NCI-H2196 treated with DMSO at 0.1 percent for 48 hours (cell line): ENCODE data around the gene CWF19L2.
"Not testable (repeated sequence)": the region's sequence is repeated elsewhere in the genome, so short reads cannot be mapped to it uniquely, and the experiment has no call there.

Source experiments
- DNase-seq: peaks from one replicate; lab custom pipeline; 2025; ENCODE audit not compliant: unreplicated experiment; lab: John Stamatoyannopoulos, UW

The CWF19L2 gene

GRCh38 chr11:107457558-107458271 is at the start of gene CWF19L2:
TSS of gene CWF19L2 (minus strand) at chr11:107457825. CDS start at chr11:107457816, 9 bp downstream.
- peak; percentile 87 for DNase-seq

GRCh38 chr11:107505647-107506225 is 48.1 kb upstream of the CWF19L2 start:
- no peak for DNase-seq

- no peak for DNase-seq
Measured at GRCh38 chr11:107504981-107505380, 47.4 kb upstream of the CWF19L2 start.

- DNase-seq = no peak
Measured at GRCh38 chr11:107501713-107502112, 44.1 kb upstream of the CWF19L2 start.

- DNase-seq = not testable (repeated sequence)
Measured at GRCh38 chr11:107497371-107497770, 39.7 kb upstream of the CWF19L2 start.

- no peak for DNase-seq
Measured at GRCh38 chr11:107496011-107496410, 38.4 kb upstream of the CWF19L2 start.

GRCh38 chr11:107494055-107494454 is 36.4 kb upstream of the CWF19L2 start:
- DNase-seq = no peak

- no peak for DNase-seq
Measured at GRCh38 chr11:107493117-107493516, 35.5 kb upstream of the CWF19L2 start.

- DNase-seq = no peak
Measured at GRCh38 chr11:107490836-107491235, 33.2 kb upstream of the CWF19L2 start.

- DNase-seq = no peak
Measured at GRCh38 chr11:107482234-107482633, 24.6 kb upstream of the CWF19L2 start.

GRCh38 chr11:107478922-107479321 is 21.3 kb upstream of the CWF19L2 start:
- no peak for DNase-seq

- no peak for DNase-seq
Measured at GRCh38 chr11:107477820-107478219, 20.2 kb upstream of the CWF19L2 start.

GRCh38 chr11:107473792-107474191 is 16.2 kb upstream of the CWF19L2 start:
- DNase-seq = no peak

GRCh38 chr11:107472966-107473365 is 15.3 kb upstream of the CWF19L2 start:
- DNase-seq = no peak

- DNase-seq = no peak
Measured at GRCh38 chr11:107468596-107468995, 11.0 kb upstream of the CWF19L2 start.

GRCh38 chr11:107467696-107468095 is 10.1 kb upstream of the CWF19L2 start:
- no peak for DNase-seq

GRCh38 chr11:107466275-107466866 is 8.7 kb upstream of the CWF19L2 start:
- not testable (repeated sequence) for DNase-seq

GRCh38 chr11:107457205-107457557 is 444 bp downstream of the CWF19L2 start:
- DNase-seq = no peak

- no peak for DNase-seq
Measured at GRCh38 chr11:107453594-107454286, 3.9 kb downstream of the CWF19L2 start.

- DNase-seq = no peak
Measured at GRCh38 chr11:107446822-107447431, 10.7 kb downstream of the CWF19L2 start.

GRCh38 chr11:107442715-107443215 is 14.9 kb downstream of the CWF19L2 start:
- DNase-seq = no peak
